Femur (tissue), 1 donor: ENCODE measurements around the gene ZBTB22.

ENCODE experiments used
- DNase-seq: peaks from one replicate; pipeline ENCODE4 v3.0.0-alpha.2; 2017

Gene ZBTB22

DNA sequence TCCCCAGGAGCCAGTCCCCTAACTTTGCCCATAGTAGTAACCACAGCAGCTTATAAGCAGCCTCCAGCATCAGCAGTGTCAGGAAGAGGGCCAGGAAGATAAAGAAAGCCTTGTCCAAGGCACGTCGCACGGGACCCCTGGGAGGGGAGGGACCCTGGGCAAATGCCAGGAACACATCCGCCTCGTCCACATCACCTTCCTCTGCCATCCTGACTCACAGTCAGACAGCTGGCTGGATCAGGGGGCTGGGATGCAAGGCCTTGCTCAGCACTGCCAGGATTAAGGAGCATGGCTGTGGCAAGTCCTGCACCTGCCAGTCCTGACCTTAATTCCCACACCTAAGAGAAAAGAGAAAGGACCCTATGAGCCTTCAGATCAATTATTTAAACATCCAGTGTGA is 11.5 kb upstream of the ZBTB22 start:
- no peak for DNase-seq

DNA sequence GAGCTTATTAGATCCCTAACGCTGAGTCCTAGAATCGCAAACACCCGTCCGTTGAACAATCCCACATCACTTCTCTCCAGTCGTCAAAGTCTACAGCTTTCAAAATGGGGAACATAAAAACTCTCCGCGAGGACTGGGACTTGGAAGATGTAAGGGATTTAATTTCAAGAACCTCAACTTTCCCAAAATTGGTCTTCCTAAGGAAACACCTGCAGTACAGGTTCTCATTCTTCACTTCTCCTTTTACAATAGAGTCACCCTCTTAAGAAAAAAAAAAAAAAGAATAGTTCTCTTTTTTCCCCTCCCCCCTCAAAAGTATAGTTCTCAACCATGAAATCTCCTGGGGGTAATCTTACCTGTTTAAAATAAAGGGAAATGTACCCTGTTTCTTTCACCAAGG is 6.6 kb upstream of the ZBTB22 start:
- no peak for DNase-seq

DNA sequence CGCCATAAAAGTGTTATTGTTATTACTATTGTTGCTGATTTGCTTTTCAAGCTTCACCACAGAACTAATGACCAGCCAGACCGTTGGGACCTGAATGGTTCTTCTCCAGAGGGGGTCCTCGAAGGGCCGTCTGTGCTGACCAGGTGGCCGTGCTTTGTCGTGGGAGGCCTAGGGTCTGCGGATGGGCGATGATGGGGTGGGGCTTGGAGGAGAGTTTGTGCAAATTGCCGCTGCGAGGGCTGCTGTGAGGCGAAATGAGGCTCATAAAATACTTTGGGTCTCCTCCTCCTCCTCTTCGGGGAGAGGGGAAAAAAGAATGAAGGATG is 6.0 kb upstream of the ZBTB22 start:
- no peak for DNase-seq

DNA sequence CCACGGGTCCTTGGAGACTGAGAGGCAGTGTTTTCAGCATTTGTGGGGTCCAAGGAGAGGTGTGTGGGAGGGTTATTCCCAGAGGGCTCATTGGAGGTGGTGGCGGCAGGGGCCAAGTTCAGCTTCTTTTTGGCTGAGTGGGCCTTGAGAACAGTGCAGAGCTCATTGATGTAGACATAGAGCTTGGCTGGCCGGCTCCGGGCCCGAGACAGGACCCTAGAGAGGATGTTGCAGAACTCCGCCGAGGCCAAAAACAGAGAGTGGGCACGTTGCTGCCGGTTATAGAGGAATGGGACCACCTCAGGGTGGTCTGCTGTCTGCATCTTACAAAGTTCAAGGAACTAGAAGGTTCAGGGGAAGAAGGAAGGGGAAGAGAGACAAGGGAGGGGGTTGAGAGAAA is 3.7 kb upstream of the ZBTB22 start:
- DNase-seq: no peak

DNA sequence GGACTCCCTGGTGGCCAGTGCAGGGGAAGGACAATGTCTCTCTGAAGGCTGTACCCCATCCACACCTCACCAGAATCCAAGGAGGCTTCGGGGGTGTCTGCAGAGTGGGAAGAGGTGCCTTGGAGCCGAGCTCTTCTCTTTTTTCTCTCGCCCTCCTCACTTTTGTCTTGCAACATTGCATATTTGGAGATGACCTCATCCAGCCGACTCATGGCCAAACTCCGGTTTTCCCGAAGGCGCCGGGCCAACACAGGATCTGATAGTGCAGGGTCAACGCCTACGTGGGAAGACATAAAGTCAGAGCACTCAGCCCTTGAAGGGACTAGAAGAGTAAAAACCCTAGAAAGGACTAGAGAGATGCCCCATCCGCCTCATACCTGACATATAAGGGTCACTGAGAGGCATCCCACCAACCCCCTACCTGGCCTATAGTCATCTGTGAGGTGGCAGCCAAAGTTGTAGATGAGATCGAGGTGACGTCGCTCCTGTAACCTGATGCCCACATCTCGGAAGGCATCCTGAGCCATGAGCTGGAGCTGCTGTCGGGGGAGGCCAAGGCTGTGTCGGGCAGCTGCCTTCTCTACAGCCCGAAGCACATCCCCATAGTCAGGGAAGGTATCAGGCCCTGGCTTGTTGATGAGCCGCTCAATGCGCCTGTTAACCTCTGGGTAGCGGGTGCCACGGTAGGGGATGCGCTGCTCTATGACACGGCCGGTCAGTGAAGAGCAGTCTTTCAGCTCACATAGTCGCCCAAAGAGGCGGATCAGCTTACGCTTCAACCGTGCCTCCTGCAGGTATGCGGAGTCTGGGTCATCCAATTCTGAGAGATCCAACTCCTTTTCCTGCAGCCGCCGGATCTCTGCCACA is 3.0 kb upstream of the ZBTB22 start:
- no peak for DNase-seq

DNA sequence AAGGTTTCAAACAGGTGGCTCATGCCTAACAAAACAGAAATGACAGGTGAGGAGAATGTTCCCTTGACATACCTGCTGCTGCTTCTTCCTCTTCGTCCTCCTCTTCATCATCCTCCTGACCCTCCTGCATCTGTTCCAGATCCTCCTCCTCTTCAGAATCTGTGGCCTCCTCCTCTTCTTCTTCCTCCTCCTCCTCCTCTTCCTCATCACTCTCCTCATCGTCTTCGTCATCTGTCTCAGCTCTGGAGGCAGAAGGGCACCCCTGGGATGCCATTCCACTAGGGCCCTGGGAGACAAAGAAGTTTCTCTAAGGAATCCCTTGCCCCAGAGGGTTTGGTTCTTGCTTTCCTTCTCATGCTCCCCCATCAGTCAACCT is 2.4 kb upstream of the ZBTB22 start:
- no peak for DNase-seq

DNA sequence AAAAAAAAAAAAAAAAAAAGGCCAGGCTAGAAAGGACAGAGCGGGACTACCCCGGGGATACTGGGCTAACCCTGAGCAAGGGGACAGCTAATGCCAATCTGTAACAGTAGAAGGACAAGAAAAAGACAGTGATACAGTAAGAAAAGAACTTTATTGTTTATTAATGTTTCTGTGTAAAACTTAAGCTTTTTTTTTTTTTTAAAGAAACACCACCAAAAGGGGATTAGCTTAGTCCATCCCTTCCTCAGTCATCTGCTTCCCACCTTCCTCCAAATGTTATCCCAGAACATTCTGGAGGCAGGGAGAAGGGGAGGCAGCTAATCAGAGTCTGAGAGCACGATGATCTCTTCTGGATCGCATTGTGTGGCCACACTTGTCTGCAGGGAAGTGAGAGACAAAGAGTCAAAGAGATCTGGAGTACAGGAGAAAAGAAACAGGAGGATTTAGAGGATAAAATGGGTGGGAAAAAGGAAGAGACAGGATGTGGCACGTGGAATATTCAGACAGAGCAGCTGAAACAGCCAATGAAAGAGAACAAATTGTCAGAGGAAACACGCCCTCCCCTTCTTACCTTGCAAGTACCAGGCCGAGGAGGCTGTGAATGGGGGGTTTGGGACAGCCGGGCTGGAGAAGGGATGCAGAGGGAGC is 1.0 kb upstream of the ZBTB22 start:
- DNase-seq: no peak

DNA sequence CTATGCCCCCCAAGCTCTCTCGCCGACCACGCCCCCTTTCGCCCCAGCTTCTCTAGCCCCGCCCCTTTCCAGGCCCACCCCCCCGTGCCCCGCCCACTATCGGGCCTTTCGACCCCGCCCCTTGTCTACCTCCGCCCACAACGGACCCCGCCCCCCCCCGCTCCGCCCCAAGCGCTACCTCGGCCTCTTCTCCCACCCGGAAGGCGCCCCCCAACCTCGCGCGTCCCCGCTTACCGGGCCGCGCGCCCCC is 200 bp downstream of the ZBTB22 start:
- no peak for DNase-seq

DNA sequence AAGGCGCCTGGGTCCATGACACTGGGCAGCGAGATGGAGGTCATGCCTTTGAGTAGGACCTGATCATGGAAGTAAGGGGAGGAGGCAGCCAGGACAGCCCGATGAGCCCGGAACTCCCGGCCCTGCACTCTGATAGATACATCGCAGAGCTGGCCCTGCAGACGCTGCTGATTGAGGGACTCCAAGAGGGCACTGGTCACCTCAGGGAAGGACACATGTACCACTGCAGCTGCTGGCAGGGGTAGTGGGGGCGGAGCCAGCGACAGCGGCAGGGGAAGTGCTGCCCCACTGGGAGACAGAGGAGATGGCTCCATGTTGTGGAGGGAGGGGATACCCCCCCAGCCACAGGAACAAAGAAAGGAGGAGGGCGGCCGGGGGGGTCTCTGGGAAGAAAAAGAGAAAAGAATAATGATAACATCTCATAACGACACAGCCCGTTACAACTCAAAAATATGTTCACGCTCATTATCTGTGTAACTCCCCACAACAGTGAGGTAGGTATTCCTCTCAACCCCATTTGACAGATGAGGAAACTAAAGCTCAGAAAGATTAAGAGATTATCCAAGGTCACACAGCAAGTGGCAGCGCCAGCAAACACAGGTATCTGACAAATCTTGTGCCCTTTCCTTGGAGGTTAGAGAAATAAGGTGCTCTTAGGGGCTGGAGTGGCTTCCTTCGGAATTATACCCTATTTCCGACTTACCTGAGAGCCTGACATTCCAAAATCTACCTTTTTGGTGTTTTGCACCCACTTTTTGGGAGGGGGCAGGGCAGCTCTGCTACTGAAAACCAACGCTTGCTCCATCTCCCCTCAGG is 733 bp downstream of the ZBTB22 start:
- no peak for DNase-seq

DNA sequence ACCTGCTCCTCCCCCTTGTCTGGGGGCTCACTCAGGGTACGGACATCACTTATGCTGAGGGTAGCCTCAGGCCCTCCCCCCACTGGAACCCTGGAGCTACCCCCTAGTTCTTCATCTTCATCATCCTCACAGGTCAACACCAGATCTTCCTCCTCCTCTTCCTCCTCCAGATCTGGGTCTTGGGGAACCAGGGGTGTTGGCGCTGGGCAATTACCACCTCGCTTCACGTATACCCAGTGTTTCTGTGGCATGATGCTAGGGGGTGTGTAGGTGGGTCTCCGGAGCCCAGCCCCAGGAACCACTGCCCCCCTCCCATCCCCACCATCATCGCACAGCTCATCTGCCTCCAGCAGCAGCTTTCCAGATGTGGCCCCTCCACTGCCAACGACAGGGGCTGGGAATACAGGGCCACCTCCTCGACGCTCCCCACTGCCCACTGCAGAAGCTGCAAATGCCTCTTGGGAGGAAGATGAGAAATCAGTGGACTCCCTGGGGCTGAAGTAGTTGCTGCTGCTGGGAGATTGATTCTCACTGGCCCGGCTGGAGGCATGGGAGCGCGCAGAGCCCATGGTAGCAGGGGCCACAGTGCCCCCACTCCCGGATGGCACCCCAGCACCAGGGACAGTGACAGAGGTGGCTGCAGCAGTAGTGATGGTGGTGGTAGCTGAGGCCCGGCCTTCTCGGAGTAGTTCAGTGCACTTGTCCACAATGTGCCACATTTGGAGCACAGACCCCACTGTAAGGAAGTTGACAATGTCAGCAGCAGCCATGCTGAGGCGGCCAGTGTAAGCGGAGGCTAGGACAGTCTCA is 1.5 kb downstream of the ZBTB22 start:
- DNase-seq: no peak

DNA sequence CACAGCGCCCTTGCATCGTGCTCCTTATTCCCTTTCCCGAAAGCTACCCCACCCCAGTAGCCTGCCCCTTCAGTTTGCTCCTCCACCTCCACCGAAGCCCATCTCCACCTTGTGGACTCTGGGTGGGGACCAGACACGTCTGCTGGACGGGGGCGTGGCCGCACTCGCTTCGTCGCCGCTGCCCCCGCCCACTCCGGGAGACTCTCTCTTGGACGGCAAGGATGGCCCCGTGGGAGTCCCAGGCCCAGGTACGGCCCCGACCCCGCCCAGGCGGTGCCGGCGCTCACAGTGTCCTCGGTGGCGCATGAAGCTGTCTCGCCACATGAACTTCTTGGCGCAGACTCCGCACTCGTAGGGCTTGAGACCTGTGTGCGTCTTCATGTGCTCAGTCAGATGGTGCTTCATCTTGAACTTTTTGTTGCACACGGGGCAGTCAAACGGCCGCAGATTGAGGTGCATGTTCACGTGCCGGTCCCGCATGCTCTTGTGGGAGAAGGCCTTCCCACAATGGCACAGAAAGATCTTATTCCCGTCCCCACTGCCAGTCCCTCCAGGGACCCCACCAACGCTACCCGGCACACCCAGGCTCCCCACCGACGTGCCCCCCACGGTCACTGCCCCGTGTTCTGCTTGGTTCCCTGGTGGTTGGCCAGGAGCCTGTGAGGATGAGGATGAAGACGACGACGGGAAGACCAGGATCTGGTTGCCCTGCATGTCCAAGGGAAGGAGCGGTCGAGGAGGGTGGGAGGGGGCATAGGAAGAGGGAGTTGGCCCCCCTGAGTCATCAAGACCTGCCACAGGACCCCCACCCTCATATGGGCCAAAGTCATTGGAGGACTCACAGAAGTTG is 2.4 kb downstream of the ZBTB22 start:
- DNase-seq: no peak

DNA sequence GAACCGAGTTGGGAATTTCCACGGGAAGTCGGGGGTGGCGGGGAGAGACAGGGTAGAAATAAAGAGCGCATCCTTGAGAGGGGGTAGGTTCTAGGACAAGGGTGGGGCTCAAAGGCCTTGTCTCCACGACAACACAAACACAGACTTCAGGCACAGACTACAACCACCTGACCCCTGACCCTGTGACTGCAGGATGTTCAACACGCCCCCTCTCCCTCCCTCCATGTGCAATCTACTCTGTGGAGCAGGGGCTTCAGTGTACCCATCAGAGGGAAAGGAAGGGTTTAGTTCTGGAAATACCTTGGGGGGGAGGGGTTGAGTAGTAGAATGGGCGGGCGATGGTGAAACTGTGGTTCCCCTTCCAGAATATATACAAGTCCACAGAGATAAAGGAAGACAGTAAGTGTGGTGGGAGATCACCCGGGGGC is 3.0 kb downstream of the ZBTB22 start:
- DNase-seq: peak; percentile 80

DNA sequence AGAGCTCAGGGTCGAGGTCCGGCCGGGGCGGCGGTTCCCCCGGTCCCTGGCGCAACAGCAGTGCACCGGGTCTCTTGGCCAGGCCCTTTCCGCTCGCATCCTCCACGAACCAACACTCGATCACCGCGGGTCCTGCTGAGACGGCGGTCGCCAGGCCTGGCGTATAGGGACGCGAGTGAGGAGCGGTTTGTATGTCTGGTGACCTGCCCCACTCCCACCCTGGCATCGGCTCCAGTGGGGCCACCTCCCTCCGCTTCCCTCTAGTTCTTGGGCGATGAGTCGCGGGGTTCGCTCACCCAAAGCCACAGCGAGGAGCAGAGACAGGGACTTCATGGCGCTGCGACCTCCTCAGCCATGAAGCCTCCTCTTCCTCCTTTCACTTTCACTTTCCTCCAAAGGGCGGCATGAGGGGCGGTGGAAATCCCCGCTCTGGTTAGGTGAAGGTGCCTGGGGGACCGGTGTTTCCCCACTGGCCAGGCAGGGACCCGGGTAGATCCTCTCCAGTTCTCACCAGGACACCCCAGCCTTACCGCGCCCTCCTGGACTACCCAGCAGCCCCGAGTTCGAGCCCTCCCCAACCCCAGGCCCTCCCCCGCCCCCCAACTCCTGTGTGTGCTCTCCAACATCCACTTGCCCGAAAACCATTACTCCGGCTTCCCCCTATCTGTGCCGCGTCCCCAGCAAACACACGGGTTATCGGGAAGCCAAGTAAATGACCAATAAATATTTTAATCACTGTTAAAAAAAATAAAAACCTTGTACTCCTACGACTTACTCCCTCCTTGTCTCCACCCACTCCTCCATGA is 3.6 kb downstream of the ZBTB22 start, which contains the start of gene TAPBP:
TSS of gene TAPBP (minus strand) at position 370 of the 806 bp plus-strand sequence. CDS start at position 333, 37 bp downstream.
- DNase-seq: peak; percentile 74

DNA sequence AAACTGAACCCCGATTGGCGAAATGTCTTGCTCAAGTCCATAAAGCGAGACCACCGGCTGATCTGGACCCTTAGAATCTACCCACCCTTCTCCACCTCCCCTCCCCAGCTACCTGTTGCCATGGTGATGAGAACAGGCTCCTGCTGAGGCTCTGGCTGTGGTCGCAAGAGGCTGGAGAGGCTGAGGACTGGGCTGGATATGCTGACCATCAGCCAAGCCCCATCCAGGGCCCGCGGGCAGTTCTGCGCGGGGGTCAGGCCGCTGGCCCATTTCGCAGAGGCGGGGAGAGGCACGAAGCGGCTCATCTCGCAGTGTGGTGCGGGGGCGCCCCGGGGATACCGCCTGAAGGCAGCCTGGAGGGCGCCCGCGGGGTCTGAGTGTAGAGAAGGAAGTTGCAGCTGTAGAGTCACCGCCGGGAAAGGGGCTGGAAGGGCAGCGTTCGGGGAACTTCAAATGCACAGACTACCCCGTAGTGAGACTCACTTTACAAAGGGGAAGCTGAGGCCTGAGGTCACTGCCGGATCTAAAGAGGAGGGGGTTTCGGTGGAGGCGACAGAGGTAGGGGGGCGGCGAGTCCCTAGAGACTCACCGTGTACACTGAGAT is 4.3 kb downstream of the ZBTB22 start:
- DNase-seq: peak; percentile 67

DNA sequence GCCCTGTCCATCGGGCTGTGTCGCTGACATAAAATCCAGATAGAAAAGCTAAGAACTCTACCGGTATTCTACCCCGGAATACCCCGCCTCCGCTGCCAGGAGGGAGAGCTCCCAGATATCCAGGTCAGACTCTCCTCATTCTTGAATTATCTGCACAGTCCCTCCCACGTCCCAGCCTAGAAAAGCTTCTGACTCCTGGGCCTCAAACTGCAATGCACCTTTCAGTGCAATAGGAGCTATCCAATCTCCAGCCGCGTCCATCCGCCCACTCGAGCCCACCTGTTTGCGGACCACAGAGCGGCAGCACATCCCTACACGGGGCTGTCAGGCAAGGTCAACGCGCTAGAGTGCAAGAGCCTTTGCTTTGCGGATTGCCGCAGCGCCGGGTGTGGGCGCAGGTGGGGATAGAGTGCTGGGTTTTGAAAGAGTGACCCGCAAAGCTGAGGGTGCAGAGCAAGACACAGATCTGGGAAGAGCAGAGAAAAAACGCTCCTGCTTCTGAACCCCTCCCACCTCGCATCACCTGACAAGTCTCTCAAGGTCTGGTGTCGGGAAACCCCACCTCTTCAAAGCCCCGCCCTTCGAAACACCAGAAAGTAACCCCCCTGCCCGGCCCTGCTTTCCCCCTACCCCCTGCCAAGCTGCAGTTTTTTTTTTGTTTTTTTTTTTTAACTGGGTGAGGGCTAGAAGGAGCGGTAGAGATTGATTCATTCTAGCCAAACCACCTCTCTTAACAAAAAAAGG is 5.0 kb downstream of the ZBTB22 start:
- DNase-seq: peak; percentile 74

DNA sequence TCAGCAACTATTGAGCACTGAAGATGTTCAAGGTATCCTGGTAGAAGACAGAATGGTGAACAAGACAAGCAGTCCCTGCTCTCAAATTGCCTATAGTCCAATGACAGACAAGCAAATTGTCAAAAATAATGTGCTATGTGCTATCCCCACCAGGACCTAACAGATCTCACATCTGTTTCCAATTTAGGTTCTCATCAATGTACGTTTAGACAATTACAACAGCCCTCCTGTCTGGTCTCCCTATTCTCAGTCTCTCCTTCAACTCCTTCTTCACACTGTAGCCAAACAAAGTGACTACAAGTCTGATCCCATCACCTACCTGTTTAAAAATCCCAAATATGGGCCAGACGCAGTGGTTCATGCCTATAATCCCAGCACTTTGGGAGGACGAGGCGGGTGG is 11.2 kb downstream of the ZBTB22 start:
- DNase-seq: no peak

DNA sequence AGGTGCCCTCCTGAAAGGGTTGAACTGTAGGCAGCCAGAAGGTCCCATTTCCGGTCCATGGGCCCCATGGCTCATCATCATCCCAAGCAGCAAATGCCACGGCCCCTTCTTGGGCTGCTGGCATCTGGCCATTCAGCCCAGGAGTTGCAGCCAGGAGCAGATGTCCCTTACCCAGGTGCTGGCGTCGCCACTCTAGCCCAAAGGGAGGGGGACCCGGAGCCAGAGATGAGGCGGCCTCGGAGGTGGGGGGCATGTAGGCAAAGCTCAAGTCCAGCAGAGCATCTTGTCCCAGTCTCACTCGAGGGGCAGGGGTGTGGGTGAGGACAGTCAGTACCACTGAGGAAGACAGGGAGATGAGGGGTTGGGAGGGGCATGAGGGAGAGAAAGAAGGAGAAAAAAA is 12.5 kb downstream of the ZBTB22 start:
- no peak for DNase-seq

DNA sequence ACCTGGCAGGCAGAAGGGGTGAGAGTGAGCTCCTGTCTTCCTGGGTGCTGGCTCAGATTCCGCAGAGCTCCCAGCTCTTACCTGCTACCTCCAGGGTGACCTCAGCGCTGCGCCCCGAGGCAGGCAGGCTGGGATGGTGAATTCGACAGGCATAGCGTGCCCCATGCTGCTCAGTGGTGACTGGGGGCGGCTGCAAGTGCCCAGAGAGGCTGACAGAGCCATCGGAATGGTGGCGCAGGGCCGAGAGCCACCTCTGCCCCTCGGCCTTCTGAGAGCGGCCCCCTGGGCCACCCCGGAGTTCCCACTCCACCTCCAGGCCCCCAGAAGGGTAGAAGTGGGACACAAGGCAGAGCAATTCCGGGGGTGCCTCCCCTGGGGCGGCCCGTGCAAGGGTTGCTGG is 13.3 kb downstream of the ZBTB22 start:
- no peak for DNase-seq

DNA sequence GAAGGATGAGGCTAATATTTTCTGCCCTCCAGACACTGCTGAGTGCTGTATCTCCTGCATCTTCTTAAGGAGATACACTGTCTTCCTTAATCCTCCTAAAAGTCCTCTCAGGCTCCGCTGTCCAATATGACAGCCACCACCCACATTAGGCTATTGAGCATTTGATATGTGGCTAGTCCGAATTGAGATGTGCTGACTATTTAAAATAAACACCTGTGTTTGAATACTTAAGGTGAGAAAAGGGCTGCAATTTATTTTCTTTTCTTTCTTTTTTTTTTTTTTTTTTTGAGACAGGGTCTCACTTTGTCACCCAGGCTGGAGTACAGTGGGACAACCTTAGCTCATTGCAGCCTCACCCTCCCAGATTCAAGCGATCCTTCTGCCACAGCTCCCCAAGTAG is 15.7 kb downstream of the ZBTB22 start:
- DNase-seq: no peak
